ENCODE measurements around the gene PDE9A.

- TF ChIP-seq CTCF (IDR thresholded peaks at IDR 0.05) (no peak), POLR2A (IDR thresholded peaks at IDR 0.05; ENCODE audit: low read depth) (no peak), POLR2AphosphoS5 (IDR thresholded peaks at IDR 0.05) (no peak)
These were observed 25.7 kb upstream of the PDE9A start for GRCh38 chr21:42627527-42628289.

Data from esophagus muscularis mucosa (tissue), 3 donors.